B cell (primary cell): ENCODE results near the gene NFATC2. TPM values are rescaled to one million over a fixed set of nuclear protein-coding genes. Genes with fewer than 3 reads are reported as not detected.

Experiments used
- ATAC-seq: fragments of 200-7000 bp; cut with Tn5 transposase; one replicate; pipeline ENCODE4 v1.10.0; 2021; ENCODE audit warnings: low read depth, mild to moderate bottlenecking, moderate number of reproducible peaks, moderate library complexity
- CTCF ChIA-PET: fragments of 350-600 bp; sonication (Branson Sonifier 250); formaldehyde crosslinking; loops from one replicate; lab custom pipeline; 2021; ENCODE audit warnings: antibody characterized with exemption, inconsistent platforms; lab: Charles Lee
- POLR2A ChIA-PET: fragments of 350-600 bp; sonication (Branson Sonifier 250); formaldehyde crosslinking; loops from one replicate; lab custom pipeline; 2021; ENCODE audit warnings: antibody characterized with exemption; lab: Charles Lee
- DNase-seq: peaks from one replicate; pipeline ENCODE4 v3.0.0; 2013
- H2AFZ ChIP-seq: 2 replicates; pipeline ENCODE4 v1.6.1; 2012; ENCODE audit warnings: mild to moderate bottlenecking, low read depth, low read length; ENCODE audit not compliant: insufficient read depth, poor library complexity, severe bottlenecking
- H3K27ac ChIP-seq, 2 donors: 1 replicate in 1 of 2; 2 replicates in 1 of 2; pipeline ENCODE4 v1.5.1; 2012 to 2013; ENCODE audit warnings: low read length in 2 of 2, mild to moderate bottlenecking in 2 of 2, moderate library complexity in 1 of 2
- H3K27me3 ChIP-seq, 4 experiments: fragments of 200-600 bp in 1 of 4; sonication (generic) in 1 of 4; replicated peaks in 1 of 4; 1 replicate in 2 of 4; 2 replicates in 2 of 4; pipeline versions ENCODE4 v1.6.1 to v1.7.0; 2013 to 2016; ENCODE audit warnings: low read length in 3 of 4, mild to moderate bottlenecking in 2 of 4, mixed read lengths in 1 of 4, moderate library complexity in 1 of 4; ENCODE audit not compliant: insufficient read depth in 4 of 4, control insufficient read depth in 3 of 4; ENCODE audit errors: control extremely low read depth in 1 of 4
- H3K36me3 ChIP-seq, 2 experiments: replicated peaks in 1 of 2; 1 replicate in 1 of 2; 2 replicates in 1 of 2; pipeline versions ENCODE4 v1.6.1 to v1.7.1; 2013; ENCODE audit warnings: low read length in 1 of 2; ENCODE audit not compliant: insufficient read depth in 2 of 2, control insufficient read depth in 1 of 2; ENCODE audit errors: control extremely low read depth in 1 of 2, extremely low read depth in 1 of 2
- H3K4me1 ChIP-seq, 2 donors: fragments of 200-600 bp in 1 of 2; sonication (generic) in 1 of 2; 1 replicate in 1 of 2; 2 replicates in 1 of 2; pipeline versions ENCODE4 v1.5.1 to v1.6.1; 2013 to 2017; ENCODE audit warnings: low read length in 2 of 2; ENCODE audit not compliant: control insufficient read depth in 2 of 2, insufficient read depth in 2 of 2
- H3K4me2 ChIP-seq: replicated peaks from 2 replicates; pipeline ENCODE3; 2012; ENCODE audit warnings: mild to moderate bottlenecking, low read depth, low read length; ENCODE audit not compliant: poor library complexity, severe bottlenecking
- H3K4me3 ChIP-seq, 5 experiments: fragments of 200-600 bp in 1 of 5; sonication (generic) in 1 of 5; 1 replicate in 3 of 5; 2 replicates in 2 of 5; pipeline versions ENCODE4 v1.5.1 to v1.7.0; 2011 to 2016; ENCODE audit warnings: low read length in 4 of 5, mild to moderate bottlenecking in 4 of 5, low read depth in 2 of 5, control low read depth in 1 of 5, moderate library complexity in 1 of 5; ENCODE audit not compliant: insufficient read depth in 1 of 5; ENCODE audit errors: control extremely low read depth in 1 of 5, extremely low read depth in 1 of 5
- H3K79me2 ChIP-seq: fragments of 200-600 bp; sonication (generic); one replicate; pipeline ENCODE4 v1.6.0; 2016; ENCODE audit warnings: low read length; ENCODE audit not compliant: control insufficient read depth, insufficient read depth
- H3K9ac ChIP-seq: fragments of 200-600 bp; sonication (generic); 2 replicates; pipeline ENCODE4 v1.6.1; 2017; ENCODE audit warnings: mild to moderate bottlenecking, low read length, moderate library complexity
- H3K9me3 ChIP-seq, 3 donors: one replicate each; pipeline versions ENCODE4 v1.6.1 to v1.7.1; 2013; ENCODE audit warnings: low read length in 2 of 3; ENCODE audit not compliant: control insufficient read depth in 2 of 3, insufficient read depth in 1 of 3; ENCODE audit errors: control extremely low read depth in 1 of 3
- H4K20me1 ChIP-seq: 2 replicates; pipeline ENCODE4 v1.6.0; 2012; ENCODE audit warnings: mild to moderate bottlenecking, low read length; ENCODE audit not compliant: insufficient read depth, control insufficient read depth, poor library complexity, severe bottlenecking
- H3K27ac Mint-ChIP-seq: one replicate; pipeline ENCODE4 v1.8.0; 2021; ENCODE audit warnings: mixed read lengths
- H3K27me3 Mint-ChIP-seq: one replicate; pipeline ENCODE4 v1.8.0; 2021; ENCODE audit warnings: mixed read lengths
- H3K4me1 Mint-ChIP-seq: one replicate; pipeline ENCODE4 v1.8.0; 2021; ENCODE audit warnings: mixed read lengths
- H3K4me3 Mint-ChIP-seq: one replicate; pipeline ENCODE4 v1.8.0; 2021; ENCODE audit warnings: mixed read lengths
- H3K9me3 Mint-ChIP-seq: one replicate; pipeline ENCODE4 v1.8.0; 2022; ENCODE audit warnings: mixed read lengths; ENCODE audit not compliant: insufficient read depth
- CTCF ChIP-seq: fragments of 200-600 bp; IDR thresholded peaks from one replicate; pipeline ENCODE4 v1.8.0; 2022; ENCODE audit warnings: antibody characterized with exemption, mild to moderate bottlenecking
- EZH2 ChIP-seq: IDR thresholded peaks from 2 replicates; pipeline ENCODE4 v1.6.1; 2012; ENCODE audit warnings: borderline replicate concordance, low read depth, mild to moderate bottlenecking, moderate library complexity, low read length; ENCODE audit not compliant: insufficient read depth, poor library complexity, severe bottlenecking
- WGBS: methylation state at CpG from one replicate; pipeline ENCODE4 v1.1.5; 2013; ENCODE audit warnings: missing lambda C conversion rate; ENCODE audit not compliant: insufficient coverage; 5-methylcytosine and 5-hydroxymethylcytosine counted together
- intact Hi-C: fragments of 100-400 bp; cut with micrococcal nuclease; formaldehyde crosslinking; loops from one replicate; pipeline ENCODE4 v1.10.0; 2022
- polyA plus RNA-seq: library from polyadenylated mRNA; depleted of rRNA; stranded (reverse); fragments of >200 nt; gene quantifications from 2 replicates; pipeline ENCODE4 v1.2.3, GENCODE V29; 2012
- total RNA-seq, 2 donors: library from RNA; stranded (reverse); fragments of 120-200 nt in 1 of 2; gene quantifications; 1 replicate in 1 of 2; 2 replicates in 1 of 2; pipeline versions ENCODE4 v1.2.3 to v1.2.4, GENCODE V29; 2013 to 2022

Gene NFATC2
- total and polyA plus RNA-seq, 2 donors (not counting 1 experiment from before 2014, with no cell fraction given), result 10.1 to 38.0 TPM

GRCh38 chr20:51363813-51364212 is 178.7 kb downstream of the NFATC2 start:
- intact Hi-C loops, result no loop called here
- DNase-seq, result no peak
- H3K27me3 Mint-ChIP-seq, result peaks cover 10% of the 10 kb centered on the region

DNA sequence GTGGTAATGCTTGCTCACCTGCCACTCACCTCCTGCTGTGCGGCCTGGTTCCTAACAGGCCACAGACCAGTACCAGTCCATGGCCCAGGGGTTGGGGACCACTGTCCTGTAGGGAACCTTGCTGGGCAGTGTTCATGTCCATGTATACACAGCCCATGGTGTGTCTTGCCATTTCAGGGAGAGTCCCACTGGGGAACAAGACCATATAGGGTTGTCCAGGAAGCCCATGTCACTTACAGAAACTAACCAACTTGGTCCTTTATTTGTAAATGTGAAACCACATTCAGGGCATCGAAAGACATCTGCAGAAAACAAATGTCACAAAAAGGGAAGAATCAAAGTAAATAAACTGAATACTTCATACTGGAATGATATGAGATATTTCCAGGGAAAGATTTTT is 179.1 kb downstream of the NFATC2 start:
- DNase-seq (no peak), ATAC-seq (no peak)
- peaks cover 6% of the 10 kb centered on the region for H3K9me3 Mint-ChIP-seq
- TF ChIP-seq CTCF, result no peak
- no peak for TF ChIP-seq EZH2
- Histone ChIP-seq H3K4me1 (no peaks in the 10 kb centered on the region), H3K4me3 (no peak overlapping the region), H3K36me3 (no peaks in the 10 kb centered on the region), H3K79me2 (no peaks in the 10 kb centered on the region), H3K4me2 (no peak overlapping the region), H2AFZ (no peak overlapping the region), H4K20me1 (no peaks in the 10 kb centered on the region), H3K9ac (no peak overlapping the region), H3K9me3 (peaks cover 0 to 9% (median 9%) of the 10 kb centered on the region in 3 donors), H3K27ac (no peak overlapping the region), H3K27me3 (peaks cover 0 to 13% (median 0%) of the 10 kb centered on the region in 4 experiments)
- 100% methylated on average over 1 of the region's 2 CpGs for WGBS
- no peaks in the 10 kb centered on the region for H3K4me1 Mint-ChIP-seq
- ChIA-PET POLR2A (no interaction called here), CTCF (interaction anchor here (1.3 kb wide), 1 partner anchor 231 kb away, joined by 5 read pairs; no protein-coding TSS in a partner anchor)
- H3K27ac Mint-ChIP-seq, result no peak overlapping the region
- intact Hi-C loops, result no loop called here
- no peak overlapping the region for H3K4me3 Mint-ChIP-seq
- H3K27me3 Mint-ChIP-seq, result peaks cover 10% of the 10 kb centered on the region

More at GRCh38 chr20:51363813-51364212, 178.7 kb downstream of the NFATC2 start:
- H3K36me3 ChIP-seq, result no peaks in the 10 kb centered on the region
- no peak overlapping the region for H3K4me3 ChIP-seq
- peaks cover 0 to 9% (median 9%) of the 10 kb centered on the region in 3 donors for H3K9me3 ChIP-seq
- CTCF ChIA-PET, result no interaction called here
- no peak overlapping the region for H3K9ac ChIP-seq
- POLR2A ChIA-PET, result no interaction called here
- TF ChIP-seq EZH2 (no peak), CTCF (no peak)
- no peak for ATAC-seq
- Mint-ChIP-seq H3K4me3 (no peak overlapping the region), H3K27ac (no peak overlapping the region), H3K4me1 (no peaks in the 10 kb centered on the region), H3K9me3 (peaks cover 6% of the 10 kb centered on the region)
- no peaks in the 10 kb centered on the region for H3K4me1 ChIP-seq
- no peaks in the 10 kb centered on the region for H4K20me1 ChIP-seq
- no peak overlapping the region for H3K4me2 ChIP-seq
- H3K79me2 ChIP-seq, result no peaks in the 10 kb centered on the region
- no peak overlapping the region for H2AFZ ChIP-seq
- H3K27ac ChIP-seq, result no peak overlapping the region
- peaks cover 0 to 9% (median 0%) of the 10 kb centered on the region in 4 experiments for H3K27me3 ChIP-seq
